ENCODE results near the gene ISLR. TPM values are rescaled to one million over a fixed set of nuclear protein-coding genes. Genes with fewer than 3 reads are reported as not detected.

The ISLR gene
- total and polyA plus RNA-seq, 2 donors (not counting 1 experiment from before 2014, with no cell fraction given), result 14.0 to 17.3 TPM

GRCh38 chr15:74179101-74179841 is 5.8 kb downstream of the ISLR start:
- no peak overlapping the region for H2AFZ ChIP-seq (ENCODE audit: low read length)
- peak overlapping the region; percentile 40 for H3K4me2 ChIP-seq (ENCODE audit: extremely low read depth, insufficient read depth, low read length)
- H3K4me1 ChIP-seq (ENCODE audit: control insufficient read depth, extremely low read depth, insufficient read depth, low read length), result peaks cover 30% of the 10 kb centered on the region

GRCh38 chr15:74179983-74180880 is 6.7 kb downstream of the ISLR start:
- Histone ChIP-seq H3K9me3 (ENCODE audit: control insufficient read depth, insufficient read depth, low read depth, low read length) (no peaks in the 10 kb centered on the region), H3K27me3 (ENCODE audit: control insufficient read depth, insufficient read depth, low read length) (peaks cover 3% of the 10 kb centered on the region), H3K9ac (ENCODE audit: insufficient read depth, low read length) (no peak overlapping the region), H3K36me3 (ENCODE audit: control insufficient read depth, insufficient read depth, low read length) (no peaks in the 10 kb centered on the region), H4K20me1 (ENCODE audit: control insufficient read depth, extremely low read depth, insufficient read depth, low read length) (no peaks in the 10 kb centered on the region), H3K79me2 (ENCODE audit: control insufficient read depth, insufficient read depth, low read length) (no peaks in the 10 kb centered on the region), H3K27ac (ENCODE audit: insufficient read depth, low read length) (peak overlapping the region; percentile 73), H3K4me3 (replicated peaks in 1 of 4; ENCODE audit: control extremely low read depth in 1 of 4, insufficient read depth in 1 of 4, low read depth in 3 of 4, low read length in 4 of 4) (no peak overlapping the region), H3K4me1 (ENCODE audit: control insufficient read depth, extremely low read depth, insufficient read depth, low read length) (peaks cover 30% of the 10 kb centered on the region), H2AFZ (ENCODE audit: low read length) (no peak overlapping the region), H3K4me2 (ENCODE audit: extremely low read depth, insufficient read depth, low read length) (no peak overlapping the region)
- peak in 1 of 2 donors; percentile 81 for DNase-seq (ENCODE audit: low read depth in 2 of 2)
- no peak for TF ChIP-seq CTCF (conservative IDR thresholded peaks at IDR 0.05 in 1 of 2, IDR thresholded peaks at IDR 0.05 in 1 of 2; ENCODE audit: low read depth in 1 of 2, low read length in 2 of 2)
- no peak for TF ChIP-seq EZH2 (IDR thresholded peaks at IDR 0.05; ENCODE audit: low read length, missing control alignments)

More at GRCh38 chr15:74179101-74179841, 5.8 kb downstream of the ISLR start:
- H3K79me2 ChIP-seq (ENCODE audit: control insufficient read depth, insufficient read depth, low read length), result no peaks in the 10 kb centered on the region
- peak overlapping the region; percentile 73 for H3K27ac ChIP-seq (ENCODE audit: insufficient read depth, low read length)
- no peaks in the 10 kb centered on the region for H3K9me3 ChIP-seq (ENCODE audit: control insufficient read depth, insufficient read depth, low read depth, low read length)
- TF ChIP-seq EZH2 (IDR thresholded peaks at IDR 0.05; ENCODE audit: low read length, missing control alignments) (no peak), CTCF (conservative IDR thresholded peaks at IDR 0.05 in 1 of 2, IDR thresholded peaks at IDR 0.05 in 1 of 2; ENCODE audit: low read depth in 1 of 2, low read length in 2 of 2) (no peak)
- H4K20me1 ChIP-seq (ENCODE audit: control insufficient read depth, extremely low read depth, insufficient read depth, low read length), result no peaks in the 10 kb centered on the region
- no peaks in the 10 kb centered on the region for H3K36me3 ChIP-seq (ENCODE audit: control insufficient read depth, insufficient read depth, low read length)
- peak; percentile 86 to 96 for DNase-seq (ENCODE audit: low read depth in 2 of 2)
- peaks cover 3% of the 10 kb centered on the region for H3K27me3 ChIP-seq (ENCODE audit: control insufficient read depth, insufficient read depth, low read length)
- H3K4me3 ChIP-seq (replicated peaks in 1 of 4; ENCODE audit: control extremely low read depth in 1 of 4, insufficient read depth in 1 of 4, low read depth in 3 of 4, low read length in 4 of 4), result no peak overlapping the region
- no peak overlapping the region for H3K9ac ChIP-seq (ENCODE audit: insufficient read depth, low read length)

All from fibroblast of lung (primary cell).